ENCODE measurements around the gene TARM1.

DNA sequence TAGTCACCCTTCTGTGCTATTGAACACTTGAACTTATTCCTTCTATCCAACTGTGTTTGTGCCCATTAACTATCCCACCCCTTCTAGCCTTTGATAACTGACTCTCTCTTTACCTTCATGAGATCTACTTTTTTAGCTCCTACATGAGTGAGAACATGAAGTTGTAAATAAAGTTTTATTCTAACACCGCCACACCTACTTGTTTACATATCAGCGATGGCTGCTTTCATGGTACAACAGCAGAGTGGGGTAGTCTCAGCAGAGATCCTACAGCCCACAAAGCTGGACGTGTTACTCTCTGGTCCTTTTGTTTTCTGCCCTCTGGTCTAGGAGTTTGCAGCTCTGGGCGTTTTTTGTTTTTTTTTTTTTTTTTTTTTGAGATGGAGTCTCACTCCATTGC lies 41.2 kb downstream of the TARM1 start:
- TF ChIP-seq GATA3 (IDR thresholded peaks at IDR 0.05; ENCODE audit: low read depth, low read length) (no peak), GATA2 (IDR thresholded peaks at IDR 0.05; ENCODE audit: low read depth, low read length) (no peak)

Data from SH-SY5Y (cell line).